Measurements from ENCODE around the gene CPSF4L. TPM values are rescaled to one million over a fixed set of nuclear protein-coding genes. Genes with fewer than 3 reads are reported as not detected.

Gene CPSF4L
- total RNA-seq, 2 experiments from 2014 or later: not detected

DNA sequence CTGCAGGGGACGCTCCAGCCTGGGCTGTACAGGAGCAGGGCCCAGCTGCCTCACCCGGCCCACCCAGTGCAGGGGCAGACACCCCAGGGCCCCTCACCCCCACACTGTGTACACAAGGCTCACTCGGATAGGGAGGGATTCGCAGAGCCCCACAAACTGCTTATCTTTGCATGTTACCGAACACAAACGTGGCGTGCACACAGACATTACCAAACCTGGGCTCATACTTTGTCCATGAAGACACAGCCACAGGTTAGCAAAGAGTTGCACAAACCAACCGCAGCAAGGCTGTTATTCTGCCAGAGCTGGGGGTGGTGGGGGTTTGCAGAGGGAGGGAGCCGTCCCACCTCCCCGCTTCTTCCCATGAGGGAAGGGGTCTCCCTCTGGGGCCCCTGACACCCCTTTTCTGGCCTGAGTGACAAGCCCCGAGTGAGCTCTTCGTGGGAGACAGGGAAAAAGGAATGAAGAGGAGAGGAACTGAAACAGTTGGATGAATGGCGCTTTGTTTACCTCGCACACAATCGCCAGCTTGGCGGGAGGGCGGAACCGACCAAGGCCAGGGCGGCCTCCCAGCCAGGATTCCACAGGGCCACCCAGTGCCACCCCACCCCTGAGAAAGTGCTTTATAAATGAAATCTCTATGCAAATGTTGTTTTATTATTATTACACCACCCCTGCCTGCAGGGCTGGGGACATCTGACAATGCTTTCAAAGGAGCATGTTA lies 434 bp upstream of the CPSF4L start:
- DNase-seq: no peak
- Mint-ChIP-seq H3K4me3 (no peak overlapping the region), H3K9me3 (no peaks in the 10 kb centered on the region), H3K27me3 (no peaks in the 10 kb centered on the region), H3K36me3 (no peaks in the 10 kb centered on the region), H3K4me1 (ENCODE audit: low read depth) (no peaks in the 10 kb centered on the region), H3K27ac (no peak overlapping the region)
- ChIA-PET POLR2A (no interaction called here), CTCF (interaction anchor here (1.0 kb wide), 1 partner anchor 108 kb away, joined by 5 read pairs; no protein-coding TSS in a partner anchor)
- intact Hi-C loops (cut with micrococcal nuclease): no loop called here

DNA sequence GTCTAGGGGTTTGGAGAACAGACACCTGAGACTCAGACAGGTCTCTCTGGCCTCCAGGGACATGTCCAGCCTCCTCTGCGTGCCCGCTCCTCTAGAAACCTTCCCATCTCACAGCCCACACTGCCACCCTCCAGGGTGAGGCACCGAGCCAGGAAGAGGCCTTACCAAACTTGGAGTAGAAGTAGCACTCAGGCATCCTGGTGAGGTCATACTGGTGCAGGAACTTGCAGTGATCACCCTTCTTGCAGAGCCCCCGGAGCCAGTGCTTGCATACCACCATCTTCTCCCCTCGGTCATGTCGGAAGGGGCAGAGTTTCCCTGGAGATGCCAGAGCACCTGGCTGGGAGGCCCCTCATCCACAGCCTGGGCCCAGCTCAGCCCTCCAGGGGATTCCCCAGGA lies 4.2 kb downstream of the CPSF4L start:
- no peak overlapping the region for H3K27ac Mint-ChIP-seq
- no peaks in the 10 kb centered on the region for H3K27me3 Mint-ChIP-seq
- no peaks in the 10 kb centered on the region for H3K9me3 Mint-ChIP-seq
- DNase-seq: no peak
- intact Hi-C loops (cut with micrococcal nuclease): loop anchor here (5.0 kb wide), 2 partner anchors 55 to 695 kb away; partner anchors contain the start of gene CDC42EP4
- ChIA-PET CTCF (interaction anchor here (1.1 to 7.7 kb wide), 2 partner anchors 8 to 112 kb away, joined by 3 to 170 read pairs; no protein-coding TSS in a partner anchor), POLR2A (no interaction called here)
- H3K4me1 Mint-ChIP-seq (ENCODE audit: low read depth): peaks cover 3% of the 10 kb centered on the region
- H3K36me3 Mint-ChIP-seq: no peaks in the 10 kb centered on the region
- no peak overlapping the region for H3K4me3 Mint-ChIP-seq

DNA sequence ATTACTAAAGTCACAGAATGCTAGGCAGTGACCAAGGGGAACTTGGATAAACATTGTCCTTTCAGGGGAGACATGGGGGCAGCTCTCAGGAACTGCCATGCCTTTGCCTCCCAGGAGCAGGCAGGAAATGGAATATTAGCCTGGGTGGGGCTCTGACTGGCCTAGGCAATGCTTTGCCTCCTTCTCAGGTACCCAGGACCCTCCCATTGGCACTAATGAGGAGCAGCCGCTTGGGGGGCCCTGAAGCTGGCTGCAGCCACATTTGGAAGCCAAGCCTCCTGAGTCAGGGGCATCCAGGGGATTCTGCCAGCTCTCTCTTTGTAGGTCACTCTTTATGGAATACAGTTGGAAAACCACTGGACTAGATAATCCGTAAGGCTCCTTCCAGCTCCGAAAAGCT lies 5.5 kb downstream of the CPSF4L start:
- POLR2A ChIA-PET: no interaction called here
- no peak overlapping the region for H3K4me3 Mint-ChIP-seq
- H3K27ac Mint-ChIP-seq: no peak overlapping the region
- H3K27me3 Mint-ChIP-seq: no peaks in the 10 kb centered on the region
- DNase-seq: no peak
- no peaks in the 10 kb centered on the region for H3K36me3 Mint-ChIP-seq
- CTCF ChIA-PET: interaction anchor here (0.8 to 7.7 kb wide), 13 partner anchors 10 to 699 kb away, joined by 3 to 170 read pairs (median 3); no protein-coding TSS in a partner anchor
- H3K4me1 Mint-ChIP-seq (ENCODE audit: low read depth): peaks cover 3% of the 10 kb centered on the region
- intact Hi-C loops (cut with micrococcal nuclease): loop anchor here (5.0 kb wide), 2 partner anchors 56 to 694 kb away; partner anchors contain the start of gene CDC42EP4
- H3K9me3 Mint-ChIP-seq: no peaks in the 10 kb centered on the region

DNA sequence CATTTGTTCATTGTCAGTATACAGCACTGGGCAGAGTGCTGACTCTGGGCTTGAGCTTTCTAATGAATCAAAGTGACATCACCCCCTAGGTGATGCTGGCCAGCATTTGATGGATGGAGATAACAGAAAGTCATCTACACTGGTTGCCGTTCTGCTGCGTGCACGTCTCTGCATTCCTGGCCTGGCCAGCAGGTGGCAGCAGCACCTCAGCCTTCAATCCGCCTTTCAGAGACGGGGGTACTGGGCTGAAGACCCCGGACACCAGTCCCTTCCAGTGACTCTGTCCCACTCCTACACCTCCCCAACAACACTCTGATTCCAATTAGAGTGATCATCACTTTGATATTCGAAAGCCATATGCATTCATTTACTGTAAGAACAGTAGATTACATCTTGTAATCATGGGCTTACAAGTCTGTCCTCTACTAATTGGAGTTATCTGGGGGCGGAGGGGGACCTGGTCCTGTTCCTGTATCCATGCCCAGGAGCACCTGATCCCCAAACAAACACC lies 6.0 kb downstream of the CPSF4L start:
- peak; percentile 65 for DNase-seq
- H3K4me1 Mint-ChIP-seq (ENCODE audit: low read depth): peaks cover 3% of the 10 kb centered on the region
- no peaks in the 10 kb centered on the region for H3K36me3 Mint-ChIP-seq
- ChIA-PET POLR2A (no interaction called here), CTCF (interaction anchor here (0.6 to 7.7 kb wide), 28 partner anchors 9 to 699 kb away, joined by 3 to 170 read pairs (median 4); a partner anchor contains a TSS)
- H3K27me3 Mint-ChIP-seq: no peaks in the 10 kb centered on the region
- no peak overlapping the region for H3K4me3 Mint-ChIP-seq
- intact Hi-C loops (cut with micrococcal nuclease): loop anchor here (1.0 to 5.0 kb wide), 4 partner anchors 57 to 693 kb away; partner anchors contain the start of gene CDC42EP4
- H3K27ac Mint-ChIP-seq: no peak overlapping the region
- no peaks in the 10 kb centered on the region for H3K9me3 Mint-ChIP-seq

DNA sequence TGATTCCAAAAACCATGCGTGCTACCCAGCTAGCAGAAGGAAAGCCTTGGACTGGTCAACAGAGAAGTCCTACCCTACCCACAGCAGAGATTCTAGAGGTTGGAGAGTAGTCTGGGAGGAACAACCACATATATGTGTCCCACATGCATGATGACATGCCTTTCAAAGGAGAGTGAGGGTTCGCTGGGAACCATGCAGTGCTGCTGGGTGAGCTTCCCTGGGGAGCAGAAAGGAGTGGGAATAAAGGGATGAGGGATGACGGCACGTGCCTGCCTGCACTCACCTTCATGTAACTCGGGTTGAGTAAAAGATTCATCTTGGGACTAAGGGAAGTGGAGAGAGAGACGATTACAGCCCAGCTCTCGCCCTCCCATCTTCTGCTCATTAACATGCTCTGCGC lies 9.8 kb downstream of the CPSF4L start:
- Mint-ChIP-seq H3K4me1 (ENCODE audit: low read depth) (peaks cover 3% of the 10 kb centered on the region), H3K27ac (no peak overlapping the region), H3K27me3 (no peaks in the 10 kb centered on the region), H3K36me3 (no peaks in the 10 kb centered on the region), H3K9me3 (no peaks in the 10 kb centered on the region), H3K4me3 (no peak overlapping the region)
- ChIA-PET CTCF (interaction anchor here (2.8 kb wide), 1 partner anchor 119 kb away, joined by 19 read pairs; no protein-coding TSS in a partner anchor), POLR2A (no interaction called here)
- intact Hi-C loops (cut with micrococcal nuclease): no loop called here
- DNase-seq: no peak

DNA sequence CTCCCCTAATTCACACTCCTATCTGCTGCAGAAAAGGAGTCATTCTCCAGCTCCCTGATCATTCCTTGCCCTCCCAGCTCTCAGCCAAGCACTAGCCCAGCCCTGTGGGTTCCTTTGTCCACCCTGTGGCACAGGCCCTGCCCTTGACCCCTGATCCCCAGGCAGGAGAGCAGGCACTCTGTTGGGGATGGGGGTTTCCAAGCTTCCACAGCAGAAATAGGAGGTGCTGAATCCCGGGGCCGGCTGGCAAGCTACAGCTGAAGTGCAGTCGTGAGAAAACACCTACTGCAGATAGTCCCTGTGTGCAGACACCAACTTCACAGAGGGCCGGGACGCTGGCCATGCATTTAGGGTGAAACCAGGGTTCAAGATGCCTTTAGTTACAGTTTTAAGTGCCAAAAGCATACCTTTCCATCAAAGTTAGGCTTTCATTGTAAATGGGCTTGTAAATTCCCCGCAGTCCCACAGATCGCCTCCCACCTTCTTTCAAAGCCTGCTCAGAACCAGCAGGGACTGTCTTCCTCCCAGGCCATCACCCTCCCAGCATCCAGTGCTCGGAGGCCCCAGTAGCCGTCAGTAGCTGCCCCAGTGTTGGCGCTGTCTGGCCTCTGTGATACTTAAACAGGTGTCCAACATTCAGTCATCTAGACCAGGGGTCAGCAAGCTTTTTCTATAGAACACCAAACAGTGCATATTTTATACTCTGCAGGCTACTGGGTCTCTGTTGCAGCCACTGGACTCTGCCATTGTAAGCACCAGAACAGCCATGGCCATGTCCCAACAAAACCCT lies 10.6 kb downstream of the CPSF4L start:
- ChIA-PET POLR2A (no interaction called here), CTCF (interaction anchor here (1.5 to 2.8 kb wide), 3 partner anchors 119 to 694 kb away, joined by 5 to 19 read pairs (median 7); no protein-coding TSS in a partner anchor)
- no peaks in the 10 kb centered on the region for H3K9me3 Mint-ChIP-seq
- peaks cover 3% of the 10 kb centered on the region for H3K4me1 Mint-ChIP-seq (ENCODE audit: low read depth)
- intact Hi-C loops (cut with micrococcal nuclease): no loop called here
- no peaks in the 10 kb centered on the region for H3K36me3 Mint-ChIP-seq
- H3K27me3 Mint-ChIP-seq: no peaks in the 10 kb centered on the region
- no peak for DNase-seq
- H3K27ac Mint-ChIP-seq: no peak overlapping the region
- no peak overlapping the region for H3K4me3 Mint-ChIP-seq

DNA sequence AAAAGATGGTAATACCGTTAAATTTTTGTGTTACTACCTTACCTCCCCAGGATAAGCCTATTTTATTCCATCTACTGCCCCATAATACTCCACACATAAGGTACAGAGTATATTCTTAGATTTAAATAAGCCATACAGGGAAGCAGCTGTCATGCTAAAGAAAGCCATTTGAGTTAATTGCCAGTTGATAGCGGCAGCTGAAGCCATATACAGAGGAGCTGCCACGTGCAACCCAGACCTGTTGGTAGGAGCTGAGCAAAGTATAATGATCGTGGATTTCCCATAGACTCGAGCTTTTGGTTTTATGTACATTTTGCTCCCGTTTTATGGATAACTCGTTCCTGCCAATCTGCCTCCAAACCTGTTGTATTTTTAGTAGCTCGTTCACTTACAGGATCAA lies 12.0 kb downstream of the CPSF4L start:
- Mint-ChIP-seq H3K27ac (no peak overlapping the region), H3K27me3 (no peaks in the 10 kb centered on the region), H3K36me3 (no peaks in the 10 kb centered on the region), H3K9me3 (no peaks in the 10 kb centered on the region), H3K4me1 (ENCODE audit: low read depth) (no peaks in the 10 kb centered on the region), H3K4me3 (no peak overlapping the region)
- no peak for DNase-seq
- CTCF ChIA-PET: interaction anchor here (0.7 to 2.8 kb wide), 6 partner anchors 8 to 693 kb away, joined by 3 to 19 read pairs (median 5); no protein-coding TSS in a partner anchor
- intact Hi-C loops (cut with micrococcal nuclease): no loop called here
- POLR2A ChIA-PET: no interaction called here

DNA sequence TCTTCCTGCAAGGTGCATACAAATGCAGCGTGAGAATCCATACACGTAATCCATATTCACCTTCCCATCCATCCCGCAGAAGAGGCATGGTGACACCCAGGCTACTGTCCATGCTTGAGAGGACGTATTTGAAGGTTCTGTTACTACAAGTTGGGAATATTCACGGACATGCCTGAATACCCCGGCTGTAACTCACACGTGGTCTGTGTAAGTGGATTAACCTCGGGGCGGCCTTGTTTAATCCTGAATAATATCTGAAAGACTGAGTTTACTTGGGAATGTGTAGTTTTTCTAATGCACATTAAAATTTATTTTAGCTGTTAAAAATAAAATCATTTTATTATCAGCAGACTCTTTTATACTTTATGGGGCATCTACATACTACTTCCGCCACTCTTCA lies 13.1 kb downstream of the CPSF4L start:
- no peak overlapping the region for H3K27ac Mint-ChIP-seq
- H3K36me3 Mint-ChIP-seq: peaks cover 1% of the 10 kb centered on the region
- no peaks in the 10 kb centered on the region for H3K4me1 Mint-ChIP-seq (ENCODE audit: low read depth)
- no peaks in the 10 kb centered on the region for H3K9me3 Mint-ChIP-seq
- H3K27me3 Mint-ChIP-seq: no peaks in the 10 kb centered on the region
- intact Hi-C loops (cut with micrococcal nuclease): no loop called here
- ChIA-PET POLR2A (no interaction called here), CTCF (interaction anchor here (1.4 to 2.4 kb wide), 2 partner anchors 121 to 689 kb away, joined by 5 read pairs; no protein-coding TSS in a partner anchor)
- DNase-seq: no peak
- no peak overlapping the region for H3K4me3 Mint-ChIP-seq

DNA sequence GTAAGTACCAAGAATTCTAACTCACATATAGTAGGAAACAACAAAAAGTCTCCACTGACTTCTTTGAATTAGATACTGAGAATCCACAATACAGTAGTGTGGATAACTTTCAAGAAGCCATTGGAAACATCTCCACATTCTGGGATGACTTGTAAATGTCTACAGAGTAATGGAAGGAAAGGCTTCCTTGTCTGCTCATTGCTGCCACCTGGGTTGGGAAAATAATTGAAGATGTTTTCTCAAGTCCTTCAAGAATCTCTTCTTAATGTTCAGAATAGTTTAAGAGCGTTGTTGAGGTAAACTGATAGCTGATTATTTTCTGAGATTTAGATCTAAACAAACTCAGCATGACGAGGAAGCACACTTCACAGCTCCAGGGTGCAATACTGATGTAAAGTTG lies 14.0 kb downstream of the CPSF4L start:
- intact Hi-C loops (cut with micrococcal nuclease): no loop called here
- DNase-seq: no peak
- Mint-ChIP-seq H3K4me1 (ENCODE audit: low read depth) (no peaks in the 10 kb centered on the region), H3K4me3 (no peak overlapping the region), H3K9me3 (no peaks in the 10 kb centered on the region), H3K27me3 (no peaks in the 10 kb centered on the region), H3K27ac (no peak overlapping the region), H3K36me3 (peaks cover 1% of the 10 kb centered on the region)
- ChIA-PET CTCF (interaction anchor here (1.4 to 3.0 kb wide), 2 partner anchors 8 to 122 kb away, joined by 5 to 20 read pairs; no protein-coding TSS in a partner anchor), POLR2A (no interaction called here)

DNA sequence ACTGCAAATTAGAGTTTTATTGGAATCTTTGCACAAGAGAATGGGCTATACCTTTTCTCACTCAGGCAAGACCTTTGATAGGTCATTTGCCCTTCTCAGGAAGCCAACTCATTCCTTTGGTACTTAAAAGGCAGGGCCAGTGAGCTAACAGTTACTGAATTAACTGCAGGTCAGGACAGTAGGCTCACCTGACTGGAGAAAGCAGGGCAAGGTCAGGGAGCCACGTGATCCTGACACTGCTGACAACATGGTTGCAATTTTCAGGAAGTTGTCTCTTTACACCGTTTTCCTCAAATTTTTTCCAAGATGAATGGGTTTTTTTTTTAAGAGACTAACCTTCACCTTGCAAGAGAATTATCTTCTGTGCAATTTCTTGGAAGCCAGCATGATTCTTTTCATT lies 21.1 kb downstream of the CPSF4L start:
- intact Hi-C loops (cut with micrococcal nuclease): no loop called here
- H3K27ac Mint-ChIP-seq: no peak overlapping the region
- no peaks in the 10 kb centered on the region for H3K27me3 Mint-ChIP-seq
- no peaks in the 10 kb centered on the region for H3K9me3 Mint-ChIP-seq
- H3K4me3 Mint-ChIP-seq: no peak overlapping the region
- POLR2A ChIA-PET: no interaction called here
- DNase-seq: no peak
- peaks cover 21% of the 10 kb centered on the region for H3K4me1 Mint-ChIP-seq (ENCODE audit: low read depth)
- CTCF ChIA-PET: interaction anchor here (0.8 kb wide), 1 partner anchor 16 kb away, joined by 3 read pairs; no protein-coding TSS in a partner anchor
- peaks cover 19% of the 10 kb centered on the region for H3K36me3 Mint-ChIP-seq

DNA sequence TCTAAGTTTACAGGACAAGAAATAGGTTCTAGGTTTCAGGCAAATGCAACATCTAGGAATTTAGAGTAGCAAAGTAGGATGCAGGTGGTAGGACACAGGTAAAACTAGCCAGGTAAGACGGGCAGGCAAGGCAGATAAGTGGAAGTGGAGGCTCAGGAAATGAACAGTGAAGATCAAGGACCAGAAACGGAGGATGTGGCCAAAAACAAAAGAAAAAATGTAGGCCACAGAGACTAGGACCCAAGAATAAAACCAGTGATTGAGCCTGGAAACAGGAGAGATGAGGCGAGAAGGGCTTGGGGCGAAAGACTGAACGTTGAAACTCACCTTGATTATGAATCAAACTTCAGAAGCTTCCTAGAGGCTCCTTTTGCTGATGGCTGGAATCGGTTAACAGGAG lies 24.0 kb downstream of the CPSF4L start:
- no peak for DNase-seq
- intact Hi-C loops (cut with micrococcal nuclease): no loop called here
- no peaks in the 10 kb centered on the region for H3K27me3 Mint-ChIP-seq
- H3K27ac Mint-ChIP-seq: peak overlapping the region; percentile 0
- ChIA-PET CTCF (interaction anchor here (0.9 to 1.2 kb wide), 2 partner anchors 132 to 513 kb away, joined by 3 read pairs; no protein-coding TSS in a partner anchor), POLR2A (no interaction called here)
- peaks cover 29% of the 10 kb centered on the region for H3K4me1 Mint-ChIP-seq (ENCODE audit: low read depth)
- H3K4me3 Mint-ChIP-seq: no peak overlapping the region
- no peaks in the 10 kb centered on the region for H3K9me3 Mint-ChIP-seq
- peaks cover 23% of the 10 kb centered on the region for H3K36me3 Mint-ChIP-seq

DNA sequence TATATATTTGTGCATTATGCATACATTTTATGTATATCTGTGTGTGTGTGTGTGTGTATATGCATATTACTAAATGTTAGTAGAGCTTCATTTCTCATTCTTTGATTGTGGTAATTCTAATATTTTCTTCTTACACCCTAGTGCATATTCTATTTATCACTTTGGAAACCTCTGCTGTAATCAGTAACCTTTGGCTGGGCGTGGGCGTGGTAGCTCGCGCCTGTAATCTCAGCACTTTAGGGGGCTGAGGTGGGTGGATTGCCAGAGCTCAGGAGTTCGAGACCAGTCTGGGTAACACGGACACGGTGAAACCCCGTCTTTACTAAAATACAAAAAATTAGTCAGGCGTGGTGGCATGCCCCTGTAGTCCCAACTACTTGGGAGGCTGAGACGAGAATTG lies 26.9 kb downstream of the CPSF4L start:
- peaks cover 12% of the 10 kb centered on the region for H3K36me3 Mint-ChIP-seq
- H3K9me3 Mint-ChIP-seq: no peaks in the 10 kb centered on the region
- H3K27me3 Mint-ChIP-seq: no peaks in the 10 kb centered on the region
- POLR2A ChIA-PET: no interaction called here
- H3K4me3 Mint-ChIP-seq: no peak overlapping the region
- DNase-seq: no peak
- H3K27ac Mint-ChIP-seq: no peak overlapping the region
- CTCF ChIA-PET: interaction anchor here (1.2 kb wide), 1 partner anchor 21 kb away, joined by 5 read pairs; no protein-coding TSS in a partner anchor
- intact Hi-C loops (cut with micrococcal nuclease): no loop called here
- peaks cover 42% of the 10 kb centered on the region for H3K4me1 Mint-ChIP-seq (ENCODE audit: low read depth)
